H1 (cell line): ENCODE measurements around the gene PRDX2. TPM values are rescaled to one million over a fixed set of nuclear protein-coding genes. Genes with fewer than 3 reads are reported as not detected.

Source experiments
- CHD1 ChIP-seq: IDR thresholded peaks from 2 replicates; pipeline ENCODE4 v1.6.1; 2012; ENCODE audit warnings: low read depth, low read length, improper control_type of control experiment
- CHD2 ChIP-seq: IDR thresholded peaks from 2 replicates; pipeline ENCODE4 v1.6.1; 2012; ENCODE audit warnings: low read length, improper control_type of control experiment
- CTBP2 ChIP-seq: IDR thresholded peaks from 2 replicates; pipeline ENCODE4 v1.7.0; 2011; ENCODE audit warnings: borderline replicate concordance, mild to moderate bottlenecking, moderate library complexity, mixed read lengths, low read length; ENCODE audit not compliant: insufficient read depth, insufficient read length
- EP300 ChIP-seq, 2 experiments: IDR thresholded peaks; 1 replicate in 1 of 2; 2 replicates in 1 of 2; pipeline ENCODE4 v1.6.1; 2011 to 2012; ENCODE audit warnings: low read depth in 2 of 2, low read length in 2 of 2, mild to moderate bottlenecking in 2 of 2, borderline replicate concordance in 1 of 2, inconsistent platforms in 1 of 2, moderate library complexity in 1 of 2
- GTF2F1 ChIP-seq: IDR thresholded peaks from 2 replicates; pipeline ENCODE4 v1.6.1; 2012; ENCODE audit warnings: low read depth, low read length, improper control_type of control experiment, borderline replicate concordance
- HDAC6 ChIP-seq: IDR thresholded peaks from one replicate; pipeline ENCODE4 v1.7.1; 2012; ENCODE audit warnings: low read depth, mild to moderate bottlenecking, inconsistent platforms, low read length, moderate library complexity
- JUND ChIP-seq: IDR thresholded peaks from 2 replicates; pipeline ENCODE4 v1.6.1; 2011; ENCODE audit warnings: mild to moderate bottlenecking, improper control_type of control experiment, low read length
- KDM4A ChIP-seq: IDR thresholded peaks from one replicate; pipeline ENCODE4 v1.7.1; 2012; ENCODE audit warnings: low read depth, mild to moderate bottlenecking, moderate library complexity, low read length, inconsistent platforms; ENCODE audit not compliant: severe bottlenecking
- KDM5A ChIP-seq: fragments of 200-600 bp; IDR thresholded peaks from 2 replicates; pipeline ENCODE4 v1.7.1; 2012; ENCODE audit warnings: mild to moderate bottlenecking, low read length, inconsistent platforms, mixed read lengths
- POLR2A ChIP-seq, 2 experiments: IDR thresholded peaks; 1 replicate in 1 of 2; 2 replicates in 1 of 2; pipeline ENCODE4 v1.6.1; 2011; ENCODE audit warnings: low read depth in 2 of 2, low read length in 2 of 2, mild to moderate bottlenecking in 2 of 2; ENCODE audit errors: control extremely low read depth in 1 of 2
- POLR2AphosphoS5 ChIP-seq: IDR thresholded peaks from 2 replicates; pipeline ENCODE4 v1.6.1; 2011; ENCODE audit warnings: low read depth, low read length
- RBBP5 ChIP-seq: IDR thresholded peaks from 2 replicates; pipeline ENCODE4 v1.7.1; 2012; ENCODE audit warnings: low read depth, mild to moderate bottlenecking, inconsistent platforms, low read length, moderate library complexity, borderline replicate concordance
- RFX5 ChIP-seq: IDR thresholded peaks from 2 replicates; pipeline ENCODE4 v1.6.1; 2011; ENCODE audit warnings: low read depth, low read length, improper control_type of control experiment, borderline replicate concordance
- SAP30 ChIP-seq: fragments of 300-600 bp; sonication (generic); IDR thresholded peaks from 2 replicates; pipeline ENCODE4 v1.7.1; 2012; ENCODE audit warnings: low read length, moderate library complexity, mild to moderate bottlenecking, inconsistent platforms; ENCODE audit not compliant: insufficient read depth, insufficient replicate concordance
- SIN3A ChIP-seq, 2 experiments: IDR thresholded peaks in 1 of 2; conservative IDR thresholded peaks in 1 of 2; 2 replicates each; pipeline ENCODE4 v1.6.1; 2011 to 2012; ENCODE audit warnings: low read length in 2 of 2, improper control_type of control experiment in 1 of 2, low read depth in 1 of 2, mild to moderate bottlenecking in 1 of 2
- SIX5 ChIP-seq: IDR thresholded peaks from 2 replicates; pipeline ENCODE4 v1.6.1; 2011; ENCODE audit warnings: mild to moderate bottlenecking, low read depth, low read length
- SP4 ChIP-seq: IDR thresholded peaks from 2 replicates; pipeline ENCODE4 v1.6.1; 2012; ENCODE audit warnings: low read length, inconsistent platforms
- TBP ChIP-seq: IDR thresholded peaks from 2 replicates; pipeline ENCODE4 v1.6.1; 2011; ENCODE audit warnings: low read depth, low read length, improper control_type of control experiment
- TEAD4 ChIP-seq: IDR thresholded peaks from 2 replicates; pipeline ENCODE4 v1.6.1; 2012; ENCODE audit warnings: low read depth, low read length, inconsistent platforms, mixed read lengths
- polyA plus RNA-seq, 7 experiments: library from polyadenylated mRNA; depleted of rRNA in 3 of 7; stranded (reverse) in 5 of 7; unstranded in 2 of 7; fragments of >200 nt in 5 of 7; fragments of 200-250 nt in 2 of 7; gene quantifications; 1 replicate in 5 of 7; 2 replicates in 1 of 7; 4 replicates in 1 of 7; pipeline versions ENCODE4 v1.2.1 to v1.2.3, GENCODE V29; 2011 to 2013; ENCODE audit warnings: missing spikeins in 2 of 7, mixed read lengths in 2 of 7
- total RNA-seq: library from RNA; stranded (reverse); fragmentation: NEBNext Ultra II Directional; extraction: Animal tissue kit (Norgen Biotek cat#: 25700); gene quantifications from 2 replicates; pipeline ENCODE4 v1.2.1, GENCODE V29; 2021
- TF ChIP-seq, protein P1 (sequence below): IDR thresholded peaks from 2 replicates; pipeline ENCODE4 v1.6.1; 2012; ENCODE audit warnings: inconsistent platforms
- TF ChIP-seq, protein P2 (sequence below): IDR thresholded peaks from 2 replicates; pipeline ENCODE4 v1.6.1; 2012; ENCODE audit warnings: low read length, inconsistent platforms

PRDX2 gene
- total and polyA plus RNA-seq, 2 of the 8 experiments (the other 6 are each of a cell fraction or from before 2014, with no cell fraction given): 380 to 748 TPM

DNA sequence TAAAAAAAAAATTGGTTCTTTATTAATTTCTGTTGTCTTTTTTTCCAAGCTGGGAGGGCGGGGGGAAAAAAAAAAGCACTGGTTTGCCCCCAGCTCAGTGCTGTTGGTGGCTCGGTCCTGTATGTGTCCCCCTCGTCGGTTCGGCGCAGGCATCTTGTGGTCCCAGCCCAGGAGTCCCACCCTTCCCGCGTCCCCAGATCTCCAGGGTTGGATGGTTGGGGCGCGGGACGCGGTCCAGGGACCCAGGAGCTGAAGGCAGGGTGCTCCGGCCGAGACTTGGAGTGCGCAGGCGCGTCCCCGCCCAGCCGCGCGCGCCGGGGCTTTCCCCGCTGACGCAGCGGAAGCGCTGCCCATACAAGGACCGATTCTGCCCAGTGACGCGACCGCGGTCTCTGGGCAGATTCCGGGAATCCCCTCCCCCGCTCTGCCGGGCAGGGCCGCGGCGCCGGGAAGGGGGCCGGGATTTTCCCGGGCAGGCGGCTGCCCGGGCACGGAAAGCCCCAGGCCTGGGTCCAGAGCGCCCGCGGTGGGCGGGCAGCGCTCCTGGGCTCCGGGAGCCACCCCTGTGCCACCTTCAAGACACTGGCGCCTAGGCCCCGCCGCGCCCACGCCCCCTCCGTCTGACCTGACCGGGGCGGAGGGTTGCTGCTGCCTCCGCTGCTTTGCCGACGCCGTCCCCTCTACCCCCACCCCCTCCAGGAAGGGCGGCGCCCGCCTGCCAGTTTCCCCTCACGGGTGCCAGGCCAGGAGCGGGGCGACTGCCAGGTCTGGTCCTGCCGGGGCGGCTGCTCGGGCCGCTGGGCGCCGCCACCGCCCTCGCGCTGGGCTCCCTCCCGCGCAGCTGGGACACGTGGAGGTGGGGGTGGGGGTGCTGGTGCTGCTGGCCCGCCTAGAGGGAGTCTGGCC, 8.1 kb downstream of the PRDX2 start (continued):
- TF ChIP-seq RBBP5: no peak; the same call in 1 of the 2 replicates
- TF ChIP-seq JUND: no peak
- TF ChIP-seq CHD2: peak; percentile 64
- TF ChIP-seq CHD1: no peak
- no peak for TF ChIP-seq SAP30
- TF ChIP-seq HDAC6: no peak
- peak; percentile 51 for TF ChIP-seq CTBP2
- TF ChIP-seq TEAD4: peak; percentile 42; the same call in 1 of the 2 replicates
- TF ChIP-seq, protein P1, sequence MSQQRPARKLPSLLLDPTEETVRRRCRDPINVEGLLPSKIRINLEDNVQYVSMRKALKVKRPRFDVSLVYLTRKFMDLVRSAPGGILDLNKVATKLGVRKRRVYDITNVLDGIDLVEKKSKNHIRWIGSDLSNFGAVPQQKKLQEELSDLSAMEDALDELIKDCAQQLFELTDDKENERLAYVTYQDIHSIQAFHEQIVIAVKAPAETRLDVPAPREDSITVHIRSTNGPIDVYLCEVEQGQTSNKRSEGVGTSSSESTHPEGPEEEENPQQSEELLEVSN: peak; percentile 94
- TF ChIP-seq, protein P2, sequence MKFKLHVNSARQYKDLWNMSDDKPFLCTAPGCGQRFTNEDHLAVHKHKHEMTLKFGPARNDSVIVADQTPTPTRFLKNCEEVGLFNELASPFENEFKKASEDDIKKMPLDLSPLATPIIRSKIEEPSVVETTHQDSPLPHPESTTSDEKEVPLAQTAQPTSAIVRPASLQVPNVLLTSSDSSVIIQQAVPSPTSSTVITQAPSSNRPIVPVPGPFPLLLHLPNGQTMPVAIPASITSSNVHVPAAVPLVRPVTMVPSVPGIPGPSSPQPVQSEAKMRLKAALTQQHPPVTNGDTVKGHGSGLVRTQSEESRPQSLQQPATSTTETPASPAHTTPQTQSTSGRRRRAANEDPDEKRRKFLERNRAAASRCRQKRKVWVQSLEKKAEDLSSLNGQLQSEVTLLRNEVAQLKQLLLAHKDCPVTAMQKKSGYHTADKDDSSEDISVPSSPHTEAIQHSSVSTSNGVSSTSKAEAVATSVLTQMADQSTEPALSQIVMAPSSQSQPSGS: no peak
- TF ChIP-seq EP300 (IDR thresholded peaks at IDR 0.05; ENCODE audit: borderline replicate concordance in 1 of 2, low read depth in 2 of 2, low read length in 2 of 2): peak in 1 of 2 experiments; percentile 73; a peak in 1 of 3 replicates
- TF ChIP-seq POLR2A (IDR thresholded peaks at IDR 0.05; ENCODE audit: control extremely low read depth in 1 of 2, low read depth in 2 of 2, low read length in 2 of 2): peak; percentile 84 to 88
- peak in 1 of 2 experiments; percentile 46; a peak in 2 of 4 replicates for TF ChIP-seq SIN3A (conservative IDR thresholded peaks at IDR 0.05 in 1 of 2, IDR thresholded peaks at IDR 0.05 in 1 of 2; ENCODE audit: low read depth in 1 of 2, low read length in 2 of 2)
- no peak for TF ChIP-seq SIX5
- TF ChIP-seq SP4: no peak; the same call in 1 of the 2 replicates
- no peak for TF ChIP-seq KDM5A
- TF ChIP-seq KDM4A: no peak
- TF ChIP-seq TBP: peak; percentile 60; the same call in 1 of the 2 replicates
- no peak for TF ChIP-seq GTF2F1
- peak; percentile 75 for TF ChIP-seq POLR2AphosphoS5
- peak; percentile 86; the same call in 1 of the 2 replicates for TF ChIP-seq RFX5
